Activated T-helper 1 cell treated with anti-CD3 and anti-CD28 coated beads, Interleukin-12 subunit alpha, Interleukin-12 subunit beta, Interleukin-2, Interleukin-4 antibody, amounts not matched to agents 30 ng/mL and 10 ng/mL and 1 ng/mL, durations not matched to agents 14 hours and 24 hours and 36 hours (primary cell): ENCODE results near the gene ZNF236. TPM values are rescaled to one million over a fixed set of nuclear protein-coding genes. Genes with fewer than 3 reads are reported as not detected.
"Not testable (repeated sequence)": the region's sequence is repeated elsewhere in the genome, so short reads cannot be mapped to it uniquely, and the experiment has no call there.

Experiments used
- DNase-seq: peaks from one replicate; pipeline ENCODE4 v3.0.0; 2021; ENCODE audit warnings: low spot score
- H3K27ac Mint-ChIP-seq: one replicate; pipeline ENCODE4 v1.8.0; 2021; ENCODE audit warnings: mild to moderate bottlenecking, mixed read lengths
- H3K27me3 Mint-ChIP-seq: one replicate; pipeline ENCODE4 v1.8.0; 2022; ENCODE audit warnings: mild to moderate bottlenecking, moderate library complexity, mixed read lengths; ENCODE audit not compliant: insufficient read depth
- H3K36me3 Mint-ChIP-seq: one replicate; pipeline ENCODE4 v1.8.0; 2021; ENCODE audit warnings: low read depth, mixed read lengths
- H3K4me1 Mint-ChIP-seq: one replicate; pipeline ENCODE4 v1.8.0; 2021; ENCODE audit warnings: low read depth, mixed read lengths
- H3K4me3 Mint-ChIP-seq: one replicate; pipeline ENCODE4 v1.8.0; 2021; ENCODE audit warnings: mild to moderate bottlenecking, moderate library complexity, mixed read lengths
- H3K9me3 Mint-ChIP-seq: one replicate; pipeline ENCODE4 v1.8.0; 2021; ENCODE audit warnings: mixed read lengths
- intact Hi-C: fragments of 100-400 bp; cut with micrococcal nuclease; formaldehyde crosslinking; loops from one replicate; pipeline ENCODE4 v1.15.1; 2024
- total RNA-seq: library from RNA; stranded (reverse); gene quantifications from 2 replicates; pipeline ENCODE4 v1.2.3, GENCODE V29; 2022

The ZNF236 gene
- total RNA-seq, 1 donor from 2014 or later, result 18.0 TPM

- no peaks in the 10 kb centered on the region for H3K4me1 Mint-ChIP-seq
Measured at GRCh38 chr18:76988827-76989646, 166.7 kb downstream of the ZNF236 start.

GRCh38 chr18:76989647-76990190 lies 167.4 kb downstream of the ZNF236 start:
- H3K9me3 Mint-ChIP-seq, result no peaks in the 10 kb centered on the region
- no peak for DNase-seq
- H3K27me3 Mint-ChIP-seq, result peaks cover 4% of the 10 kb centered on the region
- no peak overlapping the region for H3K27ac Mint-ChIP-seq
- no peaks in the 10 kb centered on the region for H3K36me3 Mint-ChIP-seq
- H3K4me3 Mint-ChIP-seq, result no peak overlapping the region
- H3K4me1 Mint-ChIP-seq, result no peaks in the 10 kb centered on the region
- intact Hi-C loops, result no loop called here

More at GRCh38 chr18:76988827-76989646, 166.7 kb downstream of the ZNF236 start:
- DNase-seq, result no peak
- Mint-ChIP-seq H3K36me3 (no peaks in the 10 kb centered on the region), H3K27me3 (peaks cover 4% of the 10 kb centered on the region), H3K4me3 (no peak overlapping the region), H3K27ac (no peak overlapping the region), H3K9me3 (no peaks in the 10 kb centered on the region)
- intact Hi-C loops, result no loop called here

GRCh38 chr18:76990343-76991020 lies 168.1 kb downstream of the ZNF236 start:
- H3K4me3 Mint-ChIP-seq, H3K4me1 Mint-ChIP-seq, H3K36me3 Mint-ChIP-seq, intact Hi-C loops, DNase-seq, H3K9me3 Mint-ChIP-seq, H3K27me3 Mint-ChIP-seq, H3K27ac Mint-ChIP-seq: not testable (repeated sequence)

GRCh38 chr18:76991021-76991688 lies 168.8 kb downstream of the ZNF236 start:
- no peak for DNase-seq
- Mint-ChIP-seq H3K4me3 (no peak overlapping the region), H3K27me3 (peaks cover 7% of the 10 kb centered on the region), H3K9me3 (no peaks in the 10 kb centered on the region), H3K36me3 (no peaks in the 10 kb centered on the region), H3K27ac (no peak overlapping the region), H3K4me1 (no peaks in the 10 kb centered on the region)
- intact Hi-C loops, result no loop called here

- Mint-ChIP-seq H3K27me3 (peaks cover 7% of the 10 kb centered on the region), H3K36me3 (no peaks in the 10 kb centered on the region), H3K4me1 (no peaks in the 10 kb centered on the region), H3K4me3 (no peak overlapping the region), H3K9me3 (no peaks in the 10 kb centered on the region), H3K27ac (no peak overlapping the region)
- intact Hi-C loops, result no loop called here
- DNase-seq, result no peak
Measured at GRCh38 chr18:76992226-76993084, 170.1 kb downstream of the ZNF236 start.

GRCh38 chr18:76993085-76993382 lies 170.7 kb downstream of the ZNF236 start:
- no peaks in the 10 kb centered on the region for H3K36me3 Mint-ChIP-seq
- H3K4me3 Mint-ChIP-seq, result no peak overlapping the region
- no peak for DNase-seq
- H3K9me3 Mint-ChIP-seq, result no peaks in the 10 kb centered on the region
- no peak overlapping the region for H3K27ac Mint-ChIP-seq
- H3K27me3 Mint-ChIP-seq, result peaks cover 8% of the 10 kb centered on the region
- intact Hi-C loops, result no loop called here
- no peaks in the 10 kb centered on the region for H3K4me1 Mint-ChIP-seq

- Mint-ChIP-seq H3K4me1 (no peaks in the 10 kb centered on the region), H3K4me3 (no peak overlapping the region), H3K9me3 (no peaks in the 10 kb centered on the region), H3K27me3 (peaks cover 9% of the 10 kb centered on the region), H3K27ac (no peak overlapping the region), H3K36me3 (no peaks in the 10 kb centered on the region)
- DNase-seq, result no peak
- intact Hi-C loops, result no loop called here
Measured at GRCh38 chr18:76993573-76993972, 171.2 kb downstream of the ZNF236 start.

- Mint-ChIP-seq H3K36me3 (no peaks in the 10 kb centered on the region), H3K4me1 (no peaks in the 10 kb centered on the region), H3K4me3 (no peak overlapping the region), H3K9me3 (no peaks in the 10 kb centered on the region), H3K27me3 (peaks cover 9% of the 10 kb centered on the region), H3K27ac (no peak overlapping the region)
- intact Hi-C loops, result no loop called here
- no peak for DNase-seq
Measured at GRCh38 chr18:76994086-76994654, 171.8 kb downstream of the ZNF236 start.

GRCh38 chr18:76995896-76996295 lies 173.5 kb downstream of the ZNF236 start:
- H3K27me3 Mint-ChIP-seq, result peaks cover 7% of the 10 kb centered on the region
- no peaks in the 10 kb centered on the region for H3K36me3 Mint-ChIP-seq
- H3K27ac Mint-ChIP-seq, result no peak overlapping the region
- no peak overlapping the region for H3K4me3 Mint-ChIP-seq
- intact Hi-C loops, result no loop called here
- no peaks in the 10 kb centered on the region for H3K9me3 Mint-ChIP-seq
- DNase-seq, result no peak
- H3K4me1 Mint-ChIP-seq, result no peaks in the 10 kb centered on the region

- H3K36me3 Mint-ChIP-seq, result no peaks in the 10 kb centered on the region
- no peak for DNase-seq
- no peaks in the 10 kb centered on the region for H3K4me1 Mint-ChIP-seq
- H3K27ac Mint-ChIP-seq, result no peak overlapping the region
- no peak overlapping the region for H3K4me3 Mint-ChIP-seq
- H3K9me3 Mint-ChIP-seq, result no peaks in the 10 kb centered on the region
- H3K27me3 Mint-ChIP-seq, result peaks cover 7% of the 10 kb centered on the region
- intact Hi-C loops, result no loop called here
Measured at GRCh38 chr18:76996429-76996828, 174.1 kb downstream of the ZNF236 start.

- H3K27me3 Mint-ChIP-seq, result peaks cover 7% of the 10 kb centered on the region
- H3K4me1 Mint-ChIP-seq, result peaks cover 6% of the 10 kb centered on the region
- no peak for DNase-seq
- intact Hi-C loops, result no loop called here
- no peak overlapping the region for H3K4me3 Mint-ChIP-seq
- no peaks in the 10 kb centered on the region for H3K9me3 Mint-ChIP-seq
- H3K27ac Mint-ChIP-seq, result no peak overlapping the region
- H3K36me3 Mint-ChIP-seq, result peaks cover 1% of the 10 kb centered on the region
Measured at GRCh38 chr18:76997951-76998808, 175.8 kb downstream of the ZNF236 start.
